Activated CD4-positive, alpha-beta memory T cell treated with anti-CD3 and anti-CD28 coated beads for 36 hours (primary cell): ENCODE data around the gene TRIP4. TPM values are rescaled to one million over a fixed set of nuclear protein-coding genes. Genes with fewer than 3 reads are reported as not detected.
A peak's percentile ranks its signal among the peaks of the same experiment; 100 is the strongest.

Source experiments
- CTCF ChIA-PET: fragments of 350-600 bp; sonication (Branson Sonifier 250); formaldehyde crosslinking; loops from one replicate; lab custom pipeline; 2021; ENCODE audit warnings: antibody characterized with exemption, inconsistent platforms; lab: Charles Lee
- POLR2A ChIA-PET: fragments of 350-600 bp; sonication (Branson Sonifier 250); formaldehyde crosslinking; loops from one replicate; lab custom pipeline; 2021; ENCODE audit warnings: antibody characterized with exemption; lab: Charles Lee
- DNase-seq: peaks from one replicate; pipeline ENCODE4 v3.0.0-alpha.2; 2020
- H3K27ac Mint-ChIP-seq: one replicate; pipeline ENCODE4 v1.8.0; 2021; ENCODE audit warnings: mixed read lengths
- H3K27me3 Mint-ChIP-seq: one replicate; pipeline ENCODE4 v1.8.0; 2021; ENCODE audit warnings: mixed read lengths
- H3K36me3 Mint-ChIP-seq: one replicate; pipeline ENCODE4 v1.8.0; 2021; ENCODE audit warnings: mixed read lengths
- H3K4me1 Mint-ChIP-seq: one replicate; pipeline ENCODE4 v1.8.0; 2021; ENCODE audit warnings: low read depth, mixed read lengths
- H3K4me3 Mint-ChIP-seq: one replicate; pipeline ENCODE4 v1.8.0; 2021; ENCODE audit warnings: mild to moderate bottlenecking, mixed read lengths
- H3K9me3 Mint-ChIP-seq: one replicate; pipeline ENCODE4 v1.8.0; 2021; ENCODE audit warnings: mixed read lengths
- intact Hi-C: fragments of 100-400 bp; cut with micrococcal nuclease; formaldehyde crosslinking; loops from one replicate; pipeline ENCODE4 v1.15.1; 2023
- total RNA-seq, 2 experiments: library from RNA; stranded (reverse); gene quantifications; one replicate each; pipeline ENCODE4 v1.2.3, GENCODE V29; 2021

TRIP4 gene
- total RNA-seq, 2 experiments from 2014 or later: 21.7 to 22.2 TPM

- no peak for DNase-seq
- no peaks in the 10 kb centered on the region for H3K27me3 Mint-ChIP-seq
- ChIA-PET POLR2A (no interaction called here), CTCF (no interaction called here)
- intact Hi-C loops: no loop called here
- H3K36me3 Mint-ChIP-seq: peaks cover 5% of the 10 kb centered on the region
- H3K4me3 Mint-ChIP-seq: no peak overlapping the region
- H3K9me3 Mint-ChIP-seq: no peaks in the 10 kb centered on the region
- H3K27ac Mint-ChIP-seq: no peak overlapping the region
- peaks cover 15% of the 10 kb centered on the region for H3K4me1 Mint-ChIP-seq
These were observed 66.6 kb downstream of the TRIP4 start for GRCh38 chr15:64454282-64454681.

DNA sequence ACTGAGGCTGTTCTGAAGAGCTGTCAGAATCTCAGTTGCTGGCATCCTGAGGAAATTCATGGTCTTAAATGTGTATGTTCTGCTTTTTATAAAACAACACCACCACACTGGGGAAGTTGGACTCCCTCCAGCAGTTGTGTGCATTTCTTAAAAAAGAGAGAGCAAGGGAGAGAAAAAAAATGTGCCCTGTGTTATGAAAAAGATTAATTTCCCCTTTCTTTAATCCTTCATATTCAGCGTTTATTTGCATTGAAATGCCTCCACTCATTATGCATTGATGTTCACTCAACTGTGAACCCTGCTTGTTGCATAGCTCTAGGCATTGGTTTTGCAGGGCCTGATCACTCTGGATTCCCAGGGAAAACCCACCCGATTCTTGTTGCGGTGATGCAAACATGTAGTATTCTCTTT is 68.3 kb downstream of the TRIP4 start:
- no peak overlapping the region for H3K4me3 Mint-ChIP-seq
- H3K36me3 Mint-ChIP-seq: no peaks in the 10 kb centered on the region

GRCh38 chr15:64456634-64457108 is 69.0 kb downstream of the TRIP4 start:
- no peak overlapping the region for H3K4me3 Mint-ChIP-seq
- CTCF ChIA-PET: no interaction called here

More for the DNA sequence above, 68.3 kb downstream of the TRIP4 start:
- Mint-ChIP-seq H3K27me3 (no peaks in the 10 kb centered on the region), H3K4me1 (peaks cover 26% of the 10 kb centered on the region), H3K9me3 (no peaks in the 10 kb centered on the region), H3K27ac (no peak overlapping the region)
- CTCF ChIA-PET: no interaction called here
- POLR2A ChIA-PET: no interaction called here
- intact Hi-C loops: no loop called here
- no peak for DNase-seq

DNA sequence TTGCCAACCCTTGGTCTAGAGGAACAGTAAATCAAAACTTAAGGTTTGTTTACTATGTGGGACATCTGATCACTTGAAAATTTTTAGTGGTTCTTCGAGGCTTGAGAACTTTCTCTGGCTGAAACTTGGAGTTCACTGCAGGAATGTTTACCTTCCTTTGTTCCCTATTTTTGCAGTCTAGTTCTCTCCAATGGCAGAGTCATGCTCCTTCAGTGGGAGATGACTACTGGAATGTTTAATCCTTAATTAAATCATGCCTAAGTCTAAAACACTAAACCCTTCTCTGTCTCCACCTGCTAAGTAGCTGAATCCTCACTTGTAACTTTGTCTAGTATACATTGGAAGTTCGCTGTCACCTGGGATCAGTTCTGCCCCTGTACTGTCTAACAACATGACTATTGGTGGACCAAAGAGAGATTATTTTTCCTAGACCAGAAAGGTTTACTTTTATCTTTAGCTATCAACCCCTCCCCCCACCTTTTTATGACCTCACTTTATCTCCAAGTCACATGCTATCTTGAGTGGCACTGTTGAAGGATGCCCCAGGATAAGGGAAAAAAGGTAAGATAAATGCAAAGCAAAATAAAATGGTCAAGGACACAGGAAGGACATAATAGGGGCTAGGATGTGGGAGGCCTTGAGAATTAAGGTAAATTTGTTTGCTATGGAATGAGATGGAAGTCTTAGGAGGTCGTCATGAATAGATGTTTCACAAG is 71.6 kb downstream of the TRIP4 start:
- POLR2A ChIA-PET: interaction anchor here (1.1 to 1.5 kb wide), 4 partner anchors 9 to 143 kb away, joined by 3 to 7 read pairs (median 5); partner anchors contain the start of gene TRIP4
- Mint-ChIP-seq H3K27me3 (no peaks in the 10 kb centered on the region), H3K4me3 (peak overlapping the region; percentile 87), H3K4me1 (peaks cover 51% of the 10 kb centered on the region), H3K36me3 (peaks cover 2% of the 10 kb centered on the region), H3K9me3 (no peaks in the 10 kb centered on the region), H3K27ac (peak overlapping the region; percentile 39)
- CTCF ChIA-PET: interaction anchor here (1.2 to 2.0 kb wide), 2 partner anchors 16 to 269 kb away, joined by 4 to 11 read pairs; no protein-coding TSS in a partner anchor
- intact Hi-C loops: no loop called here
- DNase-seq: no peak

More at GRCh38 chr15:64456634-64457108, 69.0 kb downstream of the TRIP4 start:
- H3K4me1 Mint-ChIP-seq: peaks cover 29% of the 10 kb centered on the region
- no peak overlapping the region for H3K27ac Mint-ChIP-seq
- POLR2A ChIA-PET: no interaction called here
- intact Hi-C loops: no loop called here
- H3K27me3 Mint-ChIP-seq: no peaks in the 10 kb centered on the region
- H3K9me3 Mint-ChIP-seq: no peaks in the 10 kb centered on the region
- no peaks in the 10 kb centered on the region for H3K36me3 Mint-ChIP-seq
- DNase-seq: no peak

- ChIA-PET POLR2A (interaction anchor here (0.6 to 1.5 kb wide), 7 partner anchors 10 to 142 kb away, joined by 3 to 7 read pairs (median 3); partner anchors contain the start of gene TRIP4), CTCF (interaction anchor here (1.1 to 2.0 kb wide), 3 partner anchors 17 to 268 kb away, joined by 4 to 11 read pairs (median 4); no protein-coding TSS in a partner anchor)
- peak; percentile 93 for DNase-seq
- Mint-ChIP-seq H3K4me3 (peak within 1 kb of the TSS; percentile 87), H3K27me3 (no peaks in the 10 kb centered on the region), H3K4me1 (peaks cover 59% of the 10 kb centered on the region), H3K9me3 (no peaks in the 10 kb centered on the region), H3K36me3 (peaks cover 2% of the 10 kb centered on the region), H3K27ac (peak within 1 kb of the TSS; percentile 89)
- intact Hi-C loops: loop anchor here (2.0 to 10.0 kb wide), 4 partner anchors 29 to 122 kb away; partner anchors contain the start of genes PCLAF and TRIP4
These were observed 72.6 kb downstream of the TRIP4 start, which contains the start of gene ZNF609 for GRCh38 chr15:64460206-64460723. Gene ZNF609, plus strand, starts transcription at chr15:64460578. Its CDS starts 38,842 bp downstream, at chr15:64499420.

DNA sequence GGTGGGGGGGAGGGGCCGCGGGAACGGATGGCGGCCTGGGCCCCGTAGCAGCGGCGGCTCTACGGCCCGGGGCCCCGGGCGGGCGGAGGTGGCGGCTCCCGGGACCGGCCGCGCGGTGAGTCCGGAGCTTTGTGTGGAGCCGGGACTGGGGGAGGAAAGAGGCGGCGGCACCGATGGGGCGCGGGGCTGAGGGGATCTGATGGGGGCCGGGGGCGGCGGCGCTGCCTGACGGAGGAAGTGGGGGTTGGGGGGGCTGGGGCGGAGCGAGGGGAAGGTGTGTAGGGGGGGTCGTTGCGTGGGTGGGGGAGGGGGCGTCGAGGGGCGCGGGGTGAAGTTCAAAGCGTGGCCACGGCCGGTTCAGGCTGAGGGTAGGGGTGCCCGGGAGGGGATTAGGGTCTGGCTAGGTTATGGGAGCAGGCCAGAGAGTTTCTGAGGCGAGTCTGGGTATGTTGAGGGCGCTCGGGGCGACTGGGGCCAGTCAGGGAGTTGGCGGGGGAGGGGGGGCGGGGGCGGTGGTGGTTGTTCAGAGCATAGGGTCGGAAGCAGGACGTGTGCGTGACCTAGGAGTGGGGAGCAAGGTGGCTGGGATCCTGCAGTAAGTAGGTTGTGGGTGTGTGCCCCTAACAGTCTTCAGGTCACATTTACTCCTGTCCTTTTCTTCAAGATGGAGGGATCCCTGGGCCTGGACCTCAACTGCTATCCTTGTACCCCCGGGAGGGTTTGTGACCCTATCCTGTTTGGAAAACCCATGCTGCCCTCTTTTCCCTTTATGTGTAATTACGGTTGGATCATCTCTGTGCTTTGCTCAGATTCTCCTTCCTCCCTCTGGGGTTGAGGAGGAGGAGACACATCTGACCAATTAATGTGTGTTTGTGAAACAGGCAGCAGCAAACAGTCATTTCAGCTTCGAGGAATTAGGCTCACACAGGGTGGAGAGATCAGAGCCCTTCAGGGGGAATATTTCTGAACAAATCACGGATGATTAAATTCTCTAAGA is 73.4 kb downstream of the TRIP4 start:
- ChIA-PET POLR2A (interaction anchor here (0.6 to 1.5 kb wide), 7 partner anchors 11 to 174 kb away, joined by 3 to 7 read pairs (median 5); partner anchors contain the start of gene TRIP4), CTCF (interaction anchor here (1.0 to 2.0 kb wide), 5 partner anchors 17 to 237 kb away, joined by 3 to 11 read pairs (median 4); no protein-coding TSS in a partner anchor)
- intact Hi-C loops: loop anchor here (1.0 to 10.0 kb wide), 5 partner anchors 17 to 121 kb away; partner anchors contain the start of genes PCLAF and TRIP4
- Mint-ChIP-seq H3K9me3 (no peaks in the 10 kb centered on the region), H3K27ac (peak overlapping the region; percentile 89), H3K27me3 (no peaks in the 10 kb centered on the region), H3K4me3 (peak overlapping the region; percentile 81), H3K36me3 (peaks cover 2% of the 10 kb centered on the region), H3K4me1 (peaks cover 61% of the 10 kb centered on the region)
- peak; percentile 55 for DNase-seq

- Mint-ChIP-seq H3K4me1 (peaks cover 63% of the 10 kb centered on the region), H3K36me3 (peaks cover 2% of the 10 kb centered on the region), H3K9me3 (no peaks in the 10 kb centered on the region), H3K27me3 (no peaks in the 10 kb centered on the region), H3K4me3 (peak overlapping the region; percentile 81), H3K27ac (peak overlapping the region; percentile 89)
- intact Hi-C loops: loop anchor here (1.0 to 10.0 kb wide), 5 partner anchors 17 to 121 kb away; partner anchors contain the start of genes PCLAF and TRIP4
- POLR2A ChIA-PET: interaction anchor here (0.5 to 1.4 kb wide), 4 partner anchors 31 to 173 kb away, joined by 4 to 6 read pairs (median 4); partner anchors contain the start of gene TRIP4
- peak; percentile 63 for DNase-seq
- CTCF ChIA-PET: interaction anchor here (1.0 to 1.4 kb wide), 3 partner anchors 173 to 236 kb away, joined by 3 to 7 read pairs (median 4); no protein-coding TSS in a partner anchor
These were observed 74.1 kb downstream of the TRIP4 start for GRCh38 chr15:64461721-64462162.

DNA sequence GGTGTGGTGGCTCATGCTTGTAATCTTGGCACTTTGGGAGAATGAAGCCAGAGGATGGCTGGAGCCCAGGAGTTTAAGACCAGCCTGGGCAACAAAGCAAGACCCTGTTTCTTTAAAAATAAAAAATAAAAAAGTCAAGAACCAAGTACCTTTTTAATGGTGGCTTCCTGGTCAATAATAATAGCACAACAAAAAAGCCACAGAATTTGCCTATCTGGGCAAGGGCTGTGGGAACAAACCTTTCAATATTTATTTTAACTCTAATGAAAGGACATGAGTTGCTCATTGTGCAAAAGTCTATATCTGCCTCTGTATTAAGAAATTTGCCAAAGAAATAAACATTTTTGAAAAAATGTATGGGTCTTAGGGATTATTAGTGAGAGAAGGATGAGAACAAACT is 74.9 kb downstream of the TRIP4 start:
- intact Hi-C loops: loop anchor here (5.0 to 10.0 kb wide), 3 partner anchors 55 to 120 kb away; partner anchors contain the start of genes PCLAF and TRIP4
- H3K36me3 Mint-ChIP-seq: peaks cover 2% of the 10 kb centered on the region
- H3K4me3 Mint-ChIP-seq: no peak overlapping the region
- no peak for DNase-seq
- H3K27ac Mint-ChIP-seq: no peak overlapping the region
- ChIA-PET POLR2A (interaction anchor here (0.5 to 1.4 kb wide), 2 partner anchors 49 to 172 kb away, joined by 4 to 6 read pairs; no protein-coding TSS in a partner anchor), CTCF (interaction anchor here (1.4 kb wide), 1 partner anchor 173 kb away, joined by 4 read pairs; no protein-coding TSS in a partner anchor)
- peaks cover 61% of the 10 kb centered on the region for H3K4me1 Mint-ChIP-seq
- no peaks in the 10 kb centered on the region for H3K9me3 Mint-ChIP-seq
- no peaks in the 10 kb centered on the region for H3K27me3 Mint-ChIP-seq

DNA sequence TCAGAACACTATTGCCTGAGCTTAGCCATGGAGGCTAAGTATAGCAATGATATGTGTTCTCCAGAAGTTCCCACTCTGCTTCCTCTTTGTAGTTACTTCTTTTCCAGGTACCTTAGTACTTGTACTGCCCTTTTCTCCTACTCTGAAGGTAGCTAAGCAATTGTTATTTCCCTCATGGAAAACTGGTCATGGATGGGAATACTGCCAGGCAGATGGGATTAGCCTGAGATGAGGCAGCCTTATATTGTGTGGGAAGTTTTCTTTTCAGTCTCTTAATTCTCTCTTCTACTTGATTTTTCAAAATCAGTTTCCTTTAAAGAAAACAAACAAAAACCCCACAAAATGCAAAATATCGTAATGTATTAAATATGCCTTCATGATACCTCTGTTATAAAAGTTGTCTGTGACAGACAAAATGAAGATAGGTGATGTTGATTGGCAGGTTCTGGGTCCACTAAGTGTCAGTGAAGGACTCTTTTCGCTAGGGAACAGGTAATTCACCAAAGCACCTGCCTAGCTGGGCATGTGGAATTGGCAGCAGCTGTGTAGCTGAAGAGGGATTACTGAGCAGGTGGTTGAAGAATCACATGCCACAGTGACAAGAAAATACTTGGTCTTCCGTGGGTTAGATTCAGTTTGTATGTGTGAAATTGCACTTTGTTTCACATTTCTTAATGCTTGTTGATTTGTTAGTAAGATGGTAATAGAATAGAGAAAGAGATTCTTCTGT is 76.8 kb downstream of the TRIP4 start:
- POLR2A ChIA-PET: no interaction called here
- CTCF ChIA-PET: no interaction called here
- Mint-ChIP-seq H3K27ac (no peak overlapping the region), H3K36me3 (peaks cover 2% of the 10 kb centered on the region), H3K27me3 (no peaks in the 10 kb centered on the region), H3K4me3 (no peak overlapping the region), H3K9me3 (no peaks in the 10 kb centered on the region), H3K4me1 (peaks cover 55% of the 10 kb centered on the region)
- no peak for DNase-seq
- intact Hi-C loops: loop anchor here (5.0 to 10.0 kb wide), 3 partner anchors 53 to 118 kb away; partner anchors contain the start of genes PCLAF and TRIP4

GRCh38 chr15:64466408-64467141 is 78.9 kb downstream of the TRIP4 start:
- no peak for DNase-seq
- Mint-ChIP-seq H3K27ac (no peak overlapping the region), H3K9me3 (no peaks in the 10 kb centered on the region), H3K36me3 (peaks cover 2% of the 10 kb centered on the region), H3K27me3 (no peaks in the 10 kb centered on the region), H3K4me3 (no peak overlapping the region), H3K4me1 (peaks cover 44% of the 10 kb centered on the region)
- intact Hi-C loops: loop anchor here (10.0 kb wide), 1 partner anchor 82 kb away; the partner anchor contains the start of genes PCLAF and TRIP4
- ChIA-PET POLR2A (no interaction called here), CTCF (no interaction called here)
